GOT3 (cell line): ENCODE results near the gene FNBP1.
"Not testable (repeated sequence)": the region's sequence is repeated elsewhere in the genome, so short reads cannot be mapped to it uniquely, and the experiment has no call there.

ENCODE experiments used
- DNase-seq: peaks from one replicate; lab custom pipeline; 2025; ENCODE audit warnings: mixed read lengths; lab: John Stamatoyannopoulos, UW

FNBP1 gene

GRCh38 chr9:130022566-130023143 lies 20.3 kb downstream of the FNBP1 start:
- DNase-seq: no peak

DNA sequence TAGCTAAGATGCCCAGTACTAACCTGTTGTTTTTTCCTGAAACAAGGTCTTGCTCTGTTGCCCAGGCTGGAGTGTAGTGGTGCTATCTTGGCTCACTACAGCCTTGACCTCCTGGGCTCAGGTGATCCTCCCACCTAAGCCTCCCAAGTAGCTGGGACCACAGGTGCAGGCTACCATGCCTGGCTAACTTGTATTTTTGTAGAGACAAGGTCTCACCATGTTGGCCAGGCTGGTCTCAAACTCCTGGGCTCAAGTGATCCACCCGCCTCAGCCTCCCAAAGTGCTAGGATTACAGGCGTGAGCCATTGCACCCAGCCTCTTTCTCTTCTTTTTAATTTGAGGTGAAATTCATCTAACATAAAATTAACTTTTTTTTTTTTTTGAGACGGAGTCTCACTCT lies 21.1 kb downstream of the FNBP1 start:
- DNase-seq: not testable (repeated sequence)

GRCh38 chr9:130021123-130021522 lies 21.9 kb downstream of the FNBP1 start:
- no peak for DNase-seq

DNA sequence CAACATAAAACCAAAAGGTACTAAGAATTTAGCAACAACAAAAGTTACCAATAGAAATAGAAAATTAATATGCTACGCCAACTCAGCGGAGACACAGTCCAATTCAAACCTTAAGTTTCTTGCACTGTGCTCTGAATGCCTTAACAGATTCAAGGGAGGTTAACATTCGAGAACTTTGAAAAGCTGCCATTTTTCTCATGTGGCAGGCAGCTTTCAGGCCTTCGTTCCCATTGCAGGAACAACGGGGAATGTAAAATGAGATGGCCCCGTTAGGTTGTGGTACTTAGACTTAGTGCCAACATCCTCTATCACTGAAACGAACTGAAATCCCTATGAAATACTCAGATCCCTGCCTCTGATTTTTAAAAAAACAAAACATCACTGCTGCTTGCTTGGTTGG lies 22.4 kb downstream of the FNBP1 start:
- DNase-seq: no peak

DNA sequence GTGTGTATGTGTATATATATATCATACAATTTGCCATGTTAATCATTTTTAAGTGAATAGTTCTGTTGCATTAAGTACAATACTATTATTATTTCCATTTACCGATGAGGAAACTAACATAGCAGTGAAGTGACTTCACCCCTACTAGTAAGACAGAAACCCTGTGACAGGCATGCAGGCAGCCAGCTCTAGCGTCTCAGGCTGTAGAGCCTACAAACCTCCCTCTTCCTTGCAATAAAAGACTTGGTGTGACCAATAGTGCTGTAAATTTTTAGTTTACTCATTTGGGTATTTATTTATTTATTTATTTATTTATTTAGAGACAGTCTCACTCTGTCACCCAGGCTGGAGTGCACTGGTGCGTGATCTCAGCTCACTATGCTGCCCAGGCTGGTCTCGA lies 24.7 kb downstream of the FNBP1 start:
- no peak for DNase-seq

DNA sequence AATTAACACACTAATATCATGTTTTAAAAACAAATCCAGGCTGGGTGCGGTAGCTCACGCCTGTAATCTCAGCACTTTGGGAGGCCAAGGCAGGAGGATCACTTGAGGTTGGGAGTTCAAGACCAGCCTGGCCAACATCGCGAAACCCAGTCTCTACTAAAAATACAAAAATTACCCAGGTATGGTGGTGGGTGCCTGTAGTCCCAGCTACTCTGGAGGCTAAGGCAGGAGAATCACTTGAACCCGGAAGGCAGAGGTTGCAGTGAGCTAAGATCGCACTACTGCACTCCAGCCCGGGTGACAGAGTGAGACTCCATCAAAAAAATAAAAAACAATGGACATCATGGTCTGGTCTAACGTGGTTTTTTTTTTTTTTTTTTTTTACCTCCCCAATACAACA lies 25.5 kb downstream of the FNBP1 start:
- DNase-seq: not testable (repeated sequence)

- DNase-seq: no peak
Measured at GRCh38 chr9:130017076-130017475, 25.9 kb downstream of the FNBP1 start.

- DNase-seq: no peak
Measured at GRCh38 chr9:130015353-130016019, 27.5 kb downstream of the FNBP1 start.

DNA sequence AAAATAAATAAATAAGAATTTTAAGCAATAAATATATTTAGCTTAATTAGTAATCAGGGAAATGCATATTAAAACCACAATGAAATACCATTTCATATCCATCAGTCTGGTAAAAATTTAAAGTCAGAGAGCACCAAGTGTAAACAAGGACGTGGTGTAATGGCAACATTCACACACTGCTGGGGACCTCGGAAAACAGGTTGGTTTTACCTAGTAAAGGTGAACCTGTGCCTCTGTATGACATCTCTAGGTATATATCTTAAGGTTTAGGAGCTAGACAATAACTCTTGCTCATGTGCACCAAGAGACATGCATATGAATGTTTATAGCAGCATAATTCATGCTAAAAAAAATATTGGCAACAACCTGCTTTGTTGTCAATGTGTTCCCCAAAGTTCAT lies 29.7 kb downstream of the FNBP1 start:
- DNase-seq: no peak

GRCh38 chr9:130010151-130010988 lies 32.6 kb downstream of the FNBP1 start:
- DNase-seq: no peak

DNA sequence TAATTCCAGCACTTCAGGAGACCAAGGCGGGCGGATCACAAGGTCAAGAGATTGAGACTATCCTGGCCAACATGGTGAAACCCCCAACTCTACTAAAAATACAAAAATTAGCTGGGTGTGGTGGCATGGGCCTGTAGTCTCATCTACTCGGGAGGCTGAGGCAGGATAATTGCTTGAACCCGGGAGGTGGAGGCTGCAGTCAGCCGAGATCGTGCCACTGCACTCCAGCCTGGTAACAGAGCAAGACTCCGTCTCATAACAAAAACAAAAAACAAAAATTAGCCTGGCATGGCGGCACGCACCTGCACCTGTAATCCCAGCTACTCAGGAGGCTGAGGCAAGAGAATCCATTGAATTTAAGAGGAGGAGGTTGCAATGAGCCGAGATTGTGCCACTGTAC lies 33.4 kb downstream of the FNBP1 start:
- DNase-seq: not testable (repeated sequence)

DNA sequence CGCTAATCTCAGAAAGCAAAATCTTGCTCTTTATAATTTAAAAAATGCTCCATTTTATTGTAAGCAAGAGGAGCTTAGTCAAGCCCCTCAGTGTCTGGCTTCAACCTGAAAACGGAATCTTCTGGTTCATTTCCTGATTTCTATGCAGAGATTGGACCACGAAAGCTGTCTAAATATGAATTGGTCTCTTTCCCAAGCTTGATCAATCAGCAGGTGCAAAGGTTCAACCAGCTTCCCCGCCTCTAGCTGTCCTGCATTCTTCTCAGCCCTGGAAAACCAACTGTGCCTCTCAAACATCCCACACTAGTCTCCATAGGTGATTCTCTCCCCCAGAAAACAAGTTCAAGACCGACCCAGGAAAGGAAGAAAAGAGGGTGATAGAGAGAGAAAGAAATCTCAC lies 34.5 kb downstream of the FNBP1 start:
- no peak for DNase-seq

GRCh38 chr9:130006952-130007351 lies 36.0 kb downstream of the FNBP1 start:
- not testable (repeated sequence) for DNase-seq

DNA sequence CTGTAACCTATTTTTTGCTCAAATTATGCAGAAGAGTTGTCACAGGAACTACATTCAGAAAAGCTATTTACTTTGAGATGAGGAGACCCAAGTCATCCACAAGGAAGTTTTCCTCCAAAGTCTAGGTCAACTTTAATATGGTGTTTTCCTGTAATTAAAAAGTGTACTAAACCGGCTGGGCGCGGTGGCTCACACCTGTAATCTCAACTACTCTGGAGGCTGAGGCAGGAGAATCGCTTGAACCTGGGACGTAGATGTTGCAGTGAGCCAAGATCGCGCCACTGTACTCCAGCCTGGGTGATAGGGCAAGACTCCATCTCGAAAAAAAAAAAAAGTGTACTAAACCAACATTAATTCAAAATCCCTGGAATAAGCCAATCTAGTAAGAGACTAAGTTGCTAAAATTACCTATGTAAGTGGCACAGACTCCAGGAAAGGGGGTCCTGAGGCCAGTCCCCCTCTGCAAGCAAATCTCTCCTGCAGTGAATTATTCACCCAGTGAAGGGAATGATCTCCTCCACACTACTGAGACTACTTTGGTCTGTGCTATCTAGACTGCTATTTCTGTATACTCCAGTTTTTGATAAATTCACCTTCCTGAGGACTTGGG lies 38.9 kb downstream of the FNBP1 start:
- DNase-seq: no peak

GRCh38 chr9:130002320-130002719 lies 40.7 kb downstream of the FNBP1 start:
- no peak for DNase-seq

DNA sequence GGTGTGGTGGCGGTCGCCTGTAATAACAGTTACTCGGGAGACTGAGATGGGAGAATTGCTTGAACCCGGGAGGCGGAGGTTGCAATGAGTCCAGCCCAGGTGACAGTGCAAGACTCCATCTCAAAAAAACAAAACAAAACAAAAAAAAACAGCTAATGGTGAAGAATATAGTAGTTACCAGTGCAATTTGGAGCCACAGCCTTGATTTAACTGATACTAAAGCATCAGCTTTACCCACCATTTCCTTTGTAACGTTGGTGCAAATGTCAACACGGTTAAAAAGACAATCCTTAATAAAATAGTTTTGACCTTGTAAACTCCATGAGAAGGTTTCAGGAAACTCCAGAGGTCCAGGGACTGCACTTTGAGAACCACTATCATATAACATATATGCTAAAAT lies 41.8 kb downstream of the FNBP1 start:
- DNase-seq: no peak

DNA sequence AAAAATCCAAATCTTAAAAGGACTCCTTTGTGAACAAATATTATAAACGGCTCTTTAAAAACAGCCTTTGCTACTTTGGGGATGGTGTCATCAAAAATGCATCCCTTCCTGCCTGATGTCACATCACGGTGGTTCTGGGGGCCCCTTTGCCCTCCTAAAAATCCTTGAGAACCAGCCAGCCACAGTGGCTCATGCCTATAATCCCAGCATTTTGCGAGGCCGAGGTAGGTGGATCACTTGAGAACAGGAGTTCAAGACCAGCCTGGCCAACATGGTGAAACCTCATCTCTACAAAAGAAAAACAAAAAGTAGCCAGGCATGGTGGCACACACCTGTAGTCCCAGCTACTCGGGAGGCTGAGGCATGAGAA lies 43.9 kb downstream of the FNBP1 start:
- DNase-seq: no peak

DNA sequence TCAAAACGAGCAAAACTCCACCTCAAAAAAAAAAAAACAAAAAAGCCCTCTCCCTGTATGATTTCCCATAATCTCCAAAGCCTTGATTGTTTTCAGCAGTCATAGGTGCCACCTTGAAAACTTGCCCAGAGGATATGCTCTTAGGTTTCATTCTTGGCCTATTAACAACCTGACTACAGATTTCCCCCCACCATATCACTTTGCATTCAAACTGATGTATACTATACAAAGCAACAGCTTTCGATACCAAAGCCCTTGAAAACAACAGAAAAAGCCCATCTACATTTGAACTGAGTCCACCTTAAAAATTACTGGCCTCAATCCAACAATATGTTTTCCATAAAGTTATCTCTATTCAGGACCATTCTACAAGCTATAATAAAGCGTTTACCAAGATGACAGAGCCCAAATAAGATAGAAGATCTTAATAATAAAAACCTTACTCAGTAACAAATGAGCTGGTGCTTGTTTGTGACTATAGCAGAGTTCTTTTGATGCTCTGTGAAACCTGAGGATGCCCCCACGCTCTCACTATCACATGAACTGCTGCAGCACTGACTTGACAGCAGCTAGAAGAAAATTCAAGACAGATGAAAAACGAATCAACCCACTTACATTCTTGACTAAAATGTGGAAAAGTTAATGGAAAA lies 44.4 kb downstream of the FNBP1 start:
- no peak for DNase-seq

DNA sequence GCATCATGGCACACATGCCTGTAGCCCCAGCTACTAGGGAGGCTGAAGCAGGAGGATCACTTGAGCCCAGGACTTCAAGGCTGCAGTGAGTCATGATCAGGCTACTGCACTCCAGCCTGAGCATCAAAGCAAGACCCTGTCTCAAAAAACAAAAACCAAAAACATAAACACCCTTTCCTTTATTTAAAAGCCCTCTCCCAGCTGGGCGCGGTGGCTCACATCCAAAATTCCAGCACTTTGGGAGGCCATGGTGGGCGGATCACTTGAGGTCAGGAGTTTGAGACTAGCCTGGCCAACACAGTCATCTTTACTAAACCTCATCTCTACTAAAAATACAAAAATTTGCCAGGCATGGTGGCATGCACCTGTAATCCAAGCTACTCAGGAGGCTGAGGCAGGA lies 45.3 kb downstream of the FNBP1 start:
- not testable (repeated sequence) for DNase-seq

- no peak for DNase-seq
Measured at GRCh38 chr9:129996161-129996830, 46.7 kb downstream of the FNBP1 start.

GRCh38 chr9:129995409-129996160 lies 47.4 kb downstream of the FNBP1 start:
- no peak for DNase-seq
